AG04450 (cell line): ENCODE measurements around the gene MCM5. TPM values are rescaled to one million over a fixed set of nuclear protein-coding genes. Genes with fewer than 3 reads are reported as not detected.

Experiments
- CTCF ChIA-PET: fragments of 300-600, 350-600 bp; formaldehyde crosslinking; extraction: SDS; loops from one replicate; lab custom pipeline; 2022; ENCODE audit warnings: antibody characterized with exemption, inconsistent platforms; lab: Charles Lee
- POLR2A ChIA-PET: fragments of 350-600 bp; formaldehyde crosslinking; extraction: SDS; loops from one replicate; lab custom pipeline; 2021; ENCODE audit warnings: antibody characterized with exemption, inconsistent platforms; lab: Yijun Ruan, JAX
- DNase-seq: peaks from one replicate; pipeline ENCODE4 v3.0.0-alpha.2; 2011; ENCODE audit warnings: low read depth, low spot score
- H3K27ac ChIP-seq: one replicate; pipeline ENCODE4 v1.5.1; 2012; ENCODE audit warnings: low read depth, low read length, control low read depth
- H3K27me3 ChIP-seq: one replicate; pipeline ENCODE4 v1.6.0; 2012; ENCODE audit warnings: low read length; ENCODE audit not compliant: control insufficient read depth, insufficient read depth
- H3K4me3 ChIP-seq: 2 replicates; pipeline ENCODE4 v1.5.1; 2011; ENCODE audit warnings: mild to moderate bottlenecking, low read depth, low read length, control low read depth
- H3K9me3 ChIP-seq: 2 replicates; pipeline ENCODE4 v1.5.1; 2012; ENCODE audit warnings: low read length; ENCODE audit not compliant: control insufficient read depth, insufficient read depth
- polyA plus RNA-seq: library from polyadenylated mRNA; depleted of rRNA; stranded (reverse); fragments of >200 nt; gene quantifications from 2 replicates; pipeline ENCODE4 v1.2.3, GENCODE V29; 2011
- TF ChIP-seq, protein P1 (sequence below): IDR thresholded peaks from 2 replicates; pipeline ENCODE4 v1.5.1; 2011; ENCODE audit warnings: low read depth, low read length, control low read depth, inconsistent platforms

Gene MCM5
- polyA plus RNA-seq, 1 experiment: 12.0 TPM

DNA sequence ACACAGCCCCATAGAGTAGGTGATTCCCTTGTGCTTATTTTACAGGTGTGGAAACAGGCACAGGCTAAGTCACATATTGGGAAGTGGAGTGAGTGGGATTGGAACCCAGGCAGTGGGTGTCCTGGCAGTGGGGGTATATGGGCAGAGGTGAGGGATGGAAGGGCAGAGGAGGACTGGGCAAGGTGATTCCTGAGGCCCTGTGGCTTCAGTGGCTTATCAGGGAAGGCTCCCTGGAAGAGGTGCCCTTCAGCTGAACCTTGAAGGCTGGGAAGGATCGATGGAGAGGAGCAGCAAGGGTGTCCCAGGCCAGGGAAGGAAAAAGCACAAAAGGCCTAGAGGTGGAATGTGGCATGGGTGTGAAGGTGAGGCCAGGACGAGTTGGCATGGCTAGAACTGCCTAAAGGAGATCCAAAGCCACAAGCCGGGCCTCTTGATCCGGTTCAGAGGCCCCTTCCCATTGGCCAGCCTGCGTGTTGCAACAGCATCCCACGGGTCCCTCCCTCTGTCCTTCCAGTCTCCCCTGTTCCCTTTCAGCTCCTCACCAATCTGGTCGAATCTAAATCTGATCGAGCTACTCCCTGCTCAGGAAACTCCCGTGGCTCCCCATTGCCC lies 41.7 kb downstream of the MCM5 start:
- H3K27ac ChIP-seq: no peak overlapping the region
- no peak for DNase-seq
- no peaks in the 10 kb centered on the region for H3K9me3 ChIP-seq
- H3K4me3 ChIP-seq: no peak overlapping the region
- ChIA-PET CTCF (no interaction called here), POLR2A (no interaction called here)
- no peaks in the 10 kb centered on the region for H3K27me3 ChIP-seq
- TF ChIP-seq, protein P1, sequence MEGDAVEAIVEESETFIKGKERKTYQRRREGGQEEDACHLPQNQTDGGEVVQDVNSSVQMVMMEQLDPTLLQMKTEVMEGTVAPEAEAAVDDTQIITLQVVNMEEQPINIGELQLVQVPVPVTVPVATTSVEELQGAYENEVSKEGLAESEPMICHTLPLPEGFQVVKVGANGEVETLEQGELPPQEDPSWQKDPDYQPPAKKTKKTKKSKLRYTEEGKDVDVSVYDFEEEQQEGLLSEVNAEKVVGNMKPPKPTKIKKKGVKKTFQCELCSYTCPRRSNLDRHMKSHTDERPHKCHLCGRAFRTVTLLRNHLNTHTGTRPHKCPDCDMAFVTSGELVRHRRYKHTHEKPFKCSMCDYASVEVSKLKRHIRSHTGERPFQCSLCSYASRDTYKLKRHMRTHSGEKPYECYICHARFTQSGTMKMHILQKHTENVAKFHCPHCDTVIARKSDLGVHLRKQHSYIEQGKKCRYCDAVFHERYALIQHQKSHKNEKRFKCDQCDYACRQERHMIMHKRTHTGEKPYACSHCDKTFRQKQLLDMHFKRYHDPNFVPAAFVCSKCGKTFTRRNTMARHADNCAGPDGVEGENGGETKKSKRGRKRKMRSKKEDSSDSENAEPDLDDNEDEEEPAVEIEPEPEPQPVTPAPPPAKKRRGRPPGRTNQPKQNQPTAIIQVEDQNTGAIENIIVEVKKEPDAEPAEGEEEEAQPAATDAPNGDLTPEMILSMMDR: no peak

DNA sequence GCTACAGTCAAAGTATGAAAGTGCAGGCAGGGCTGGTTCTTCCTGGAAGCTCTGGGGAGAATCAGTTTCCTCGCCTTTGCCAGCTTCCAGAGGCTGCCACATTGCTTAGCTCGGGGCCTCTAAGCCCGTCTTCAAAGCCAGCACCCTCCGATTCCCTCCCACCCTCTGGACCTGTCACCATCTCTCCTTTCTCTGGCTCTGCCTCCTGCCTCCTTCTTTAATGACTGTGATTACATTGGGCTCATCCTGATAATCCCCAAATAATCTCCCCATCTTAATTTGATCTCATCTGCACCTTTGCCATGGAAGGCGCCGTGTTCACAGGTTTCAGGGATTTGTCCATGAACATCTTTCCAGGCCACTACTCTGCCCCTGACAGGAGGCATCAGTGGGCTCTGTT lies 42.5 kb downstream of the MCM5 start:
- no peak overlapping the region for H3K4me3 ChIP-seq
- no peak for DNase-seq
- CTCF ChIA-PET: no interaction called here
- H3K27me3 ChIP-seq: no peaks in the 10 kb centered on the region
- peak overlapping the region; percentile 31 for H3K27ac ChIP-seq
- POLR2A ChIA-PET: interaction anchor here (0.6 kb wide), 1 partner anchor 8 kb away, joined by 3 read pairs; no protein-coding TSS in a partner anchor
- peaks cover 4% of the 10 kb centered on the region; the same call in 1 of the 2 replicates for H3K9me3 ChIP-seq
- TF ChIP-seq, protein P1: no peak

DNA sequence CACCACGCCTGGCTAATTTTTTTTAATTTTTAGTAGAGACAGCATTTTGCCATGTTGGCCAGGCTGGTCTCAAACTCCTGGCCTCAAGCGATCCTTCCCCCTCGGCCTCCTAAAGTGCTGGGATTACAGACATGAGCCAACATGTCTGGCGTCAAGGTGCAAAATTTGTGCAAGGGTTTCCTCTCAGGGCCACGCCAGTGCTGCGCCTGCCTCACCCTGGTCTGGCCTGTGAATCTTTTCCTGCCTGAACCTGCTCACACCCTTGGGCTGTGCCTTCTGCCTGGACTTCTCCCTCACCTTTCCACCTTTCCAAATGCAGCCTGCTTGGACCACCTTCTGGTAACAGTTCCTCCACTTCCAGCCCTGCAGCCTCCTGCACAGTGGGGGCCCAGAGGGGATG lies 43.4 kb downstream of the MCM5 start:
- no peaks in the 10 kb centered on the region for H3K27me3 ChIP-seq
- H3K9me3 ChIP-seq: peaks cover 4% of the 10 kb centered on the region; the same call in 1 of the 2 replicates
- TF ChIP-seq, protein P1: no peak
- no peak for DNase-seq
- ChIA-PET POLR2A (no interaction called here), CTCF (interaction anchor here (0.6 kb wide), 1 partner anchor 23 kb away, joined by 4 read pairs; no protein-coding TSS in a partner anchor)
- no peak overlapping the region for H3K4me3 ChIP-seq
- no peak overlapping the region for H3K27ac ChIP-seq

DNA sequence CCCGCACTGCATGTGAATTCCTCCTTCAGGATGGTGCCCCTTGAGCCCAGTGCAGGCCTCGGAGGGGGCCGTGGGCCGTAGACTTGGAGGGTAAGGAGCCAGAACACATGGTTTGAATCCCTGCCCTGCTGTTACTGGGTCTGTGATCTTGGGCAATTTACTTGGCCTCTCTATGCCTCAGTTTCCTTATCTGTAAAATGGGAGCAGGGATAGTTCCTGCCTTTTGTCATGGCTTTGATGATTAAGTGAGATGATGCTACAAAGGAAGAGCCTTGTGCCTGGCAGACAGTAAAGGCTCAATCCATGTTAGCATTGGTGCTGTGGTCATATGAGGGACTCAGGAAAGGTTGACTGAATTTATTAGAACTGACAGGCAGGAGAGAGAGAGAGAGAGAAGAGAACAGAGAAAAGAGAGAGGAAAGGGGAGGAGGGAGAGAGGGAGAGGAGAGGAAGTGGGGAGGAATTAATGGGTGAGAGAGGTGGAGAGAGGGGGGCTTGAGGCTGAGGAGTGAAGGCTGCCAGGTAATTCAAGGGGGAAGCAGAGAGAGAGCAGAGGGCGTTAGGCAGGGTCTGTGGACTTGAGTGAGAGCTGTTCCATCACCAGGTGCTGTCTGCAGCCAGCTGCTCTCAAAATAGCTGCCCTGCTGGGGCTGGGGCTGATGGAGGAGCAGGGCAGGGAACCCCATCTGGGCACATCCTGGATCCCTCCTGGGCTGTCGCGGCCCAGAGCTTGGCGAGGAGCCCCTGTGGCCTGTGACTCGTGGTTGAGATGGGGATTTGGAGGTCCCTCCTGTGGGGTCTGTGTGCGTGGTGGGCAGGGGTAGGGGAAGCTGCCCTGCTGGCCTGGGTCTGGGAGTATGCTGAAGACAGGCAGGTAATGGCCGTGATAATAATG lies 44.1 kb downstream of the MCM5 start:
- ChIA-PET POLR2A (no interaction called here), CTCF (interaction anchor here (0.6 kb wide), 1 partner anchor 22 kb away, joined by 4 read pairs; no protein-coding TSS in a partner anchor)
- no peak overlapping the region for H3K27ac ChIP-seq
- no peak for DNase-seq
- TF ChIP-seq, protein P1: no peak
- peaks cover 4% of the 10 kb centered on the region; the same call in 1 of the 2 replicates for H3K9me3 ChIP-seq
- no peak overlapping the region for H3K4me3 ChIP-seq
- H3K27me3 ChIP-seq: no peaks in the 10 kb centered on the region
